Measurements from ENCODE around the gene PLXNB1. TPM values are rescaled to one million over a fixed set of nuclear protein-coding genes. Genes with fewer than 3 reads are reported as not detected.

Gene PLXNB1
- polyA plus RNA-seq, 5 donors, result 77.3 to 119 (median 107) TPM

GRCh38 chr3:48435774-48436476 is 6.0 kb upstream of the PLXNB1 start:
- DNase-seq, result peak; percentile 69 to 84

GRCh38 chr3:48435223-48435595 is 5.3 kb upstream of the PLXNB1 start:
- DNase-seq, result no peak

GRCh38 chr3:48434591-48435222 is 4.8 kb upstream of the PLXNB1 start:
- DNase-seq, result no peak

GRCh38 chr3:48433472-48434118 is 3.7 kb upstream of the PLXNB1 start:
- no peak for DNase-seq

- DNase-seq, result no peak
Observed at GRCh38 chr3:48432411-48433371, 2.8 kb upstream of the PLXNB1 start.

GRCh38 chr3:48431224-48432029 is 1.5 kb upstream of the PLXNB1 start:
- no peak for DNase-seq

GRCh38 chr3:48430708-48431101 is 819 bp upstream of the PLXNB1 start:
- no peak for DNase-seq

GRCh38 chr3:48429317-48429959 is 448 bp downstream of the PLXNB1 start:
- peak; percentile 45 to 56 for DNase-seq

- DNase-seq, result peak; percentile 64 to 67
Observed at GRCh38 chr3:48428572-48429316, 1.1 kb downstream of the PLXNB1 start.

- DNase-seq, result no peak
Observed at GRCh38 chr3:48428088-48428571, 1.8 kb downstream of the PLXNB1 start.

- no peak for DNase-seq
Observed at GRCh38 chr3:48427630-48427962, 2.3 kb downstream of the PLXNB1 start.

- DNase-seq, result no peak
Observed at GRCh38 chr3:48426944-48427629, 2.8 kb downstream of the PLXNB1 start.

- DNase-seq, result no peak
Observed at GRCh38 chr3:48426401-48426909, 3.4 kb downstream of the PLXNB1 start.

GRCh38 chr3:48425281-48425812 is 4.5 kb downstream of the PLXNB1 start:
- peak in 1 of 2 donors; percentile 47 for DNase-seq

- no peak for DNase-seq
Observed at GRCh38 chr3:48423883-48424695, 5.8 kb downstream of the PLXNB1 start.

GRCh38 chr3:48423241-48423882 is 6.5 kb downstream of the PLXNB1 start:
- DNase-seq, result no peak

- DNase-seq, result no peak
Observed at GRCh38 chr3:48422681-48423080, 7.2 kb downstream of the PLXNB1 start.

All from right lung (tissue), 5 donors.